K562 (cell line): ENCODE results near the gene METTL22. TPM values are rescaled to one million over a fixed set of nuclear protein-coding genes. Genes with fewer than 3 reads are reported as not detected.
"Not testable (repeated sequence)": the region's sequence is repeated elsewhere in the genome, so short reads cannot be mapped to it uniquely, and the experiment has no call there.

ENCODE experiments used
- ATAC-seq: fragments of 200-7000 bp; cut with Tn5 transposase; 3 replicates; pipeline ENCODE4 v1.9.1; 2020; ENCODE audit warnings: moderate library complexity
- BruUV-seq: library from RNA; stranded (reverse); fragments of 400-500 nt; replicated peaks from 2 replicates; lab custom pipeline; 2021; lab: Mats Ljungman, UMichigan
- CTCF ChIA-PET: fragments of 300-600 bp; formaldehyde crosslinking; extraction: SDS; loops from one replicate; lab custom pipeline; 2021; ENCODE audit warnings: low intra/inter-chr PET ratio; lab: Yijun Ruan, JAX
- POLR2A ChIA-PET: fragments of 300-600, 350-650 bp; sonication (Branson Sonifier 250); formaldehyde crosslinking; extraction: SDS; loops from one replicate; lab custom pipeline; 2021; ENCODE audit warnings: antibody characterized with exemption, inconsistent platforms; lab: Yijun Ruan, JAX
- DNase-seq, 4 experiments: peaks; one replicate each; pipeline versions ENCODE4 v3.0.0 to v3.0.0-alpha.2; 2011 to 2018; ENCODE audit warnings: low spot score in 3 of 4, mixed read lengths in 3 of 4; ENCODE audit errors: extremely low read depth in 1 of 4
- FAIRE-seq: peaks from 2 replicates; lab custom pipeline; 2011; peaks lifted over from hg19 to GRCh38; lab: Jason Lieb, UNC
- H2AFZ ChIP-seq: 2 replicates; pipeline ENCODE4 v1.6.0; 2011; ENCODE audit warnings: low read depth, low read length, control low read depth, inconsistent platforms
- H3K27ac ChIP-seq: fragments of 200-600 bp; 3 replicates; pipeline ENCODE4 v1.8.0; 2011; ENCODE audit warnings: low read depth, mild to moderate bottlenecking, control low read depth, inconsistent platforms, low read length, moderate library complexity, mixed read lengths; ENCODE audit errors: extremely low read depth
- H3K27me3 ChIP-seq, 2 experiments: fragments of 300-600 bp in 1 of 2; 2 replicates in 1 of 2; 3 replicates in 1 of 2; pipeline versions ENCODE4 v1.6.0 to v1.8.0; 2011; ENCODE audit warnings: inconsistent platforms in 2 of 2, low read length in 2 of 2, mild to moderate bottlenecking in 1 of 2, mixed read lengths in 1 of 2, moderate library complexity in 1 of 2; ENCODE audit not compliant: control insufficient read depth in 2 of 2, insufficient read depth in 2 of 2
- H3K36me3 ChIP-seq: fragments of 300-600 bp; 3 replicates; pipeline ENCODE4 v1.8.0; 2011; ENCODE audit warnings: mild to moderate bottlenecking, low read length, inconsistent platforms; ENCODE audit not compliant: control insufficient read depth, insufficient read depth
- H3K4me1 ChIP-seq, 2 experiments: fragments of 200-600 bp in 1 of 2; replicated peaks in 1 of 2; 2 replicates in 1 of 2; 3 replicates in 1 of 2; pipeline versions ENCODE4 v1.5.1 to v1.8.0; 2011; ENCODE audit warnings: inconsistent platforms in 2 of 2, low read length in 2 of 2, mild to moderate bottlenecking in 1 of 2, mixed read lengths in 1 of 2, moderate library complexity in 1 of 2; ENCODE audit not compliant: control insufficient read depth in 2 of 2, insufficient read depth in 2 of 2
- H3K4me2 ChIP-seq: 2 replicates; pipeline ENCODE4 v1.6.1; 2011; ENCODE audit warnings: low read length, control low read depth, inconsistent platforms, mixed read lengths; ENCODE audit not compliant: insufficient read depth
- H3K4me3 ChIP-seq: fragments of 200-600 bp; sonication (generic), shearing (Covaris generic); 2 replicates; pipeline ENCODE4 v1.5.1; 2016; ENCODE audit warnings: control low read depth, inconsistent platforms
- H3K79me2 ChIP-seq: fragments of 200-600 bp; 3 replicates; pipeline ENCODE4 v1.8.0; 2011; ENCODE audit warnings: low read length, inconsistent platforms; ENCODE audit not compliant: control insufficient read depth, insufficient read depth
- H3K9ac ChIP-seq, 2 experiments: 2 replicates each; pipeline versions ENCODE4 v1.6.0 to v1.6.1; 2011; ENCODE audit warnings: low read depth in 2 of 2, low read length in 2 of 2, control low read depth in 1 of 2, inconsistent platforms in 1 of 2, mild to moderate bottlenecking in 1 of 2, mixed read lengths in 1 of 2; ENCODE audit not compliant: insufficient read depth in 1 of 2
- H3K9me1 ChIP-seq: one replicate; pipeline ENCODE4 v1.6.0; 2011; ENCODE audit warnings: inconsistent platforms, mild to moderate bottlenecking, low read length, moderate library complexity; ENCODE audit not compliant: control insufficient read depth, insufficient read depth
- H3K9me3 ChIP-seq: replicated peaks from 2 replicates; pipeline ENCODE4 v1.5.1; 2011; ENCODE audit warnings: low read depth, low read length, inconsistent platforms; ENCODE audit not compliant: control insufficient read depth, insufficient read depth
- H4K20me1 ChIP-seq: replicated peaks from 2 replicates; pipeline ENCODE4 v1.6.1; 2011; ENCODE audit warnings: low read length, inconsistent platforms, mixed read lengths; ENCODE audit not compliant: control insufficient read depth, insufficient read depth
- RAD21 ChIP-seq, 2 experiments: fragments of 250-450 bp in 1 of 2; fragments of 450-650 bp in 1 of 2; sonication (Bioruptor Pico) in 1 of 2; formaldehyde crosslinking in 1 of 2; IDR thresholded peaks in 1 of 2; conservative IDR thresholded peaks in 1 of 2; 2 replicates each; pipeline versions ENCODE4 v1.4.0 to v1.8.0; 2020 to 2022; ENCODE audit warnings: mild to moderate bottlenecking in 2 of 2, moderate library complexity in 1 of 2
- WGBS: fragments of 100-300 bp; shearing (Covaris generic); methylation state at CpG from one replicate; pipeline ENCODE4 v1.1.6; 2016; ENCODE audit warnings: low coverage, mixed read lengths; ENCODE audit not compliant: insufficient coverage; ENCODE audit errors: missing lambda C conversion rate; 5-methylcytosine and 5-hydroxymethylcytosine counted together
- in situ Hi-C: fragments of 300-500 bp; cut with MboI; formaldehyde crosslinking; loops from 4 replicates; pipeline ENCODE4 v1.15.0; 2018; ENCODE audit warnings: inconsistent platforms, mixed read lengths
- intact Hi-C: fragments of 100-400 bp; cut with micrococcal nuclease; formaldehyde crosslinking; loops from 2 replicates; pipeline ENCODE4 v1.14.2; 2022
- polyA plus RNA-seq, 8 experiments: library from polyadenylated mRNA; depleted of rRNA in 4 of 8; stranded (reverse) in 5 of 8; unstranded in 3 of 8; fragments of >200 nt; fragmentation: Nextera tagmentation in 2 of 8; fragmentation: Illumina TruSeq in 1 of 8; extraction: Ambion mirVana in 2 of 8; extraction: Trizol in 1 of 8; gene quantifications; 2 replicates each; pipeline versions ENCODE4 v1.2.1 to v1.2.3, GENCODE V29; 2011 to 2014; ENCODE audit warnings: inconsistent platforms in 1 of 8, missing spikeins in 1 of 8
- total RNA-seq, 7 experiments: library from RNA; depleted of rRNA in 6 of 7; stranded (reverse); fragments of >200 nt in 6 of 7; fragmentation: Illumina TruSeq in 2 of 7; extraction: Trizol in 2 of 7; gene quantifications; 2 replicates each; pipeline versions ENCODE4 v1.2.1 to v1.2.3, GENCODE V29; 2011 to 2021; ENCODE audit warnings: low replicate concordance in 1 of 7
- TF ChIP-seq, protein P1 (sequence below), 3 experiments: IDR thresholded peaks in 2 of 3; conservative IDR thresholded peaks in 1 of 3; 2 replicates each; pipeline ENCODE4 v1.5.1; 2011 to 2012; ENCODE audit warnings: low read length in 3 of 3, mild to moderate bottlenecking in 3 of 3, control low read depth in 2 of 3, improper control_type of control experiment in 1 of 3, inconsistent platforms in 1 of 3, low read depth in 1 of 3, mixed read lengths in 1 of 3, moderate library complexity in 1 of 3; ENCODE audit not compliant: insufficient read depth in 2 of 3

METTL22 gene
- total and polyA plus RNA-seq, 9 of the 15 experiments (the other 6 are each of a cell fraction or from before 2014, with no cell fraction given), result 6.9 to 33.2 (median 18.5) TPM

DNA sequence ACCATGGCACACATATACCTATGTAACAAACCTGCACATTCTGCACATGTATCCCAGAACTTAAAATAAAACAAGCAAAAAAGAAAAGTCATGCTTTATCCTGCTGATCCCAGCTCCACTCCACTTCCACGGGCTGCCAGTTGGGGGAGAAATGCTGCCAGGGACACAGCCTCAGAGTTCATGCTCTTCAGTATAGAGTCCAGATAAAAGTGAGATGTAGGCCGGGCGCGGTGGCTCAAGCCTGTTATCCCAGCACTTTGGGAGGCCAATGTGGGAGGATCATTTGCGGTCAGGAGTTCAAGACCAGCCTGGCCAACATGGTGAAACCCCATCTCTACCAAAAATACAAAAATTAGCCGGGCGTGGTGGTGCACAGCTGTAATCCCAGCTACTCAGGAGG is 30.5 kb downstream of the METTL22 start:
- H3K9ac ChIP-seq, H3K4me2 ChIP-seq, H2AFZ ChIP-seq, intact Hi-C loops, H3K9me3 ChIP-seq, H3K27ac ChIP-seq, H3K79me2 ChIP-seq, H3K9me1 ChIP-seq, H3K27me3 ChIP-seq, BruUV-seq, H3K4me3 ChIP-seq, POLR2A ChIA-PET, H3K4me1 ChIP-seq: not testable (repeated sequence)
- CTCF ChIA-PET, result interaction anchor here (0.9 kb wide), 1 partner anchor 84 kb away, joined by 3 read pairs; no protein-coding TSS in a partner anchor
- DNase-seq, result peak; percentile 37 to 47 (median 39)
- H3K36me3 ChIP-seq, result peaks cover 10% of the 10 kb centered on the region
- in situ Hi-C loops, result loop anchor here (5.0 kb wide), 1 partner anchor 225 kb away; no protein-coding TSS in a partner anchor
- peak in 1 of 2 experiments; percentile 51; a peak in 2 of 4 replicates for TF ChIP-seq RAD21 (CRISPR knock-in tag; conservative IDR thresholded peaks at IDR 0.05 in 1 of 2, IDR thresholded peaks at IDR 0.05 in 1 of 2)
- TF ChIP-seq, protein P1, sequence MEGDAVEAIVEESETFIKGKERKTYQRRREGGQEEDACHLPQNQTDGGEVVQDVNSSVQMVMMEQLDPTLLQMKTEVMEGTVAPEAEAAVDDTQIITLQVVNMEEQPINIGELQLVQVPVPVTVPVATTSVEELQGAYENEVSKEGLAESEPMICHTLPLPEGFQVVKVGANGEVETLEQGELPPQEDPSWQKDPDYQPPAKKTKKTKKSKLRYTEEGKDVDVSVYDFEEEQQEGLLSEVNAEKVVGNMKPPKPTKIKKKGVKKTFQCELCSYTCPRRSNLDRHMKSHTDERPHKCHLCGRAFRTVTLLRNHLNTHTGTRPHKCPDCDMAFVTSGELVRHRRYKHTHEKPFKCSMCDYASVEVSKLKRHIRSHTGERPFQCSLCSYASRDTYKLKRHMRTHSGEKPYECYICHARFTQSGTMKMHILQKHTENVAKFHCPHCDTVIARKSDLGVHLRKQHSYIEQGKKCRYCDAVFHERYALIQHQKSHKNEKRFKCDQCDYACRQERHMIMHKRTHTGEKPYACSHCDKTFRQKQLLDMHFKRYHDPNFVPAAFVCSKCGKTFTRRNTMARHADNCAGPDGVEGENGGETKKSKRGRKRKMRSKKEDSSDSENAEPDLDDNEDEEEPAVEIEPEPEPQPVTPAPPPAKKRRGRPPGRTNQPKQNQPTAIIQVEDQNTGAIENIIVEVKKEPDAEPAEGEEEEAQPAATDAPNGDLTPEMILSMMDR (IDR thresholded peaks at IDR 0.05 in 2 of 3, conservative IDR thresholded peaks at IDR 0.05 in 1 of 3; ENCODE audit: insufficient read depth in 2 of 3, low read depth in 1 of 3, low read length in 3 of 3), result peak; percentile 46 to 53 (median 50)
- H4K20me1 ChIP-seq, result peaks cover 11% of the 10 kb centered on the region
- ATAC-seq, result peak; percentile 80
- WGBS, result 31% methylated on average over 6 of the region's 7 CpGs
- peak; percentile 65 for FAIRE-seq
